Panc1 (cell line): ENCODE results near the gene TWF2.

Source experiments
- CTCF ChIP-seq: fragments of 450-650 bp; IDR thresholded peaks from 2 replicates; pipeline ENCODE4 v1.5.1; 2017; ENCODE audit warnings: mild to moderate bottlenecking
- SIN3A ChIP-seq: IDR thresholded peaks from 2 replicates; pipeline ENCODE4 v1.6.1; 2012; ENCODE audit warnings: low read depth, mild to moderate bottlenecking, low read length, moderate library complexity, borderline replicate concordance; ENCODE audit not compliant: insufficient read depth

- TF ChIP-seq SIN3A (no peak), CTCF (no peak)
Observed at GRCh38 chr3:52183786-52184445, 55.0 kb downstream of the TWF2 start.
